Panc1 (cell line): ENCODE results near the gene ADGRG3. TPM values are rescaled to one million over a fixed set of nuclear protein-coding genes. Genes with fewer than 3 reads are reported as not detected.
A peak's percentile ranks its signal among the peaks of the same experiment; 100 is the strongest.

Experiments
- ATAC-seq: fragments of 200-7000 bp; cut with Tn5 transposase; 2 replicates; pipeline ENCODE4 v1.9.1; 2020; ENCODE audit warnings: mild to moderate bottlenecking, moderate library complexity
- BruUV-seq: library from RNA; stranded (reverse); fragments of 400-500 nt; replicated peaks from 2 replicates; lab custom pipeline; 2021; lab: Mats Ljungman, UMichigan
- CTCF ChIA-PET: fragments of 300-600 bp; sonication (Branson Sonifier 250); formaldehyde crosslinking; loops from one replicate; lab custom pipeline; 2022; ENCODE audit warnings: antibody characterized with exemption; lab: Charles Lee
- POLR2A ChIA-PET: fragments of 300-600 bp; sonication (Branson Sonifier 250); formaldehyde crosslinking; loops from one replicate; lab custom pipeline; 2022; ENCODE audit warnings: antibody characterized with exemption; lab: Charles Lee
- DNase-seq: peaks from one replicate; pipeline ENCODE4 v3.0.0-alpha.2; 2010; ENCODE audit warnings: low read depth, low spot score
- H3K27ac ChIP-seq: 2 replicates; pipeline ENCODE4 v1.5.1; 2011; ENCODE audit warnings: mild to moderate bottlenecking, low read length, inconsistent platforms
- H3K27me3 ChIP-seq: fragments of 200-500 bp; sonication (Bioruptor generic); 2 replicates; pipeline ENCODE4 v1.6.0; 2014; ENCODE audit warnings: low read length, inconsistent platforms; ENCODE audit not compliant: control insufficient read depth, insufficient read depth
- H3K36me3 ChIP-seq: fragments of 200-500 bp; sonication (Bioruptor generic); 2 replicates; pipeline ENCODE4 v1.5.1; 2014; ENCODE audit warnings: inconsistent platforms, mild to moderate bottlenecking, low read length, moderate library complexity; ENCODE audit not compliant: control insufficient read depth, insufficient read depth
- H3K4me1 ChIP-seq: 2 replicates; pipeline ENCODE4 v1.5.1; 2011; ENCODE audit warnings: inconsistent platforms, mild to moderate bottlenecking, low read length, moderate library complexity; ENCODE audit not compliant: control insufficient read depth, insufficient read depth
- H3K4me3 ChIP-seq, 2 experiments: 2 replicates each; pipeline ENCODE4 v1.5.1; 2011 to 2012; ENCODE audit warnings: low read depth in 2 of 2, low read length in 2 of 2, mild to moderate bottlenecking in 2 of 2, inconsistent platforms in 1 of 2, moderate library complexity in 1 of 2
- H3K9me3 ChIP-seq: fragments of 200-500 bp; sonication (Bioruptor generic); 2 replicates; pipeline ENCODE4 v1.5.1; 2014; ENCODE audit warnings: low read depth, mild to moderate bottlenecking, inconsistent platforms, low read length, moderate library complexity; ENCODE audit not compliant: control insufficient read depth, insufficient read depth
- POLR2AphosphoS5 ChIP-seq: IDR thresholded peaks from 2 replicates; pipeline ENCODE4 v1.6.1; 2012; ENCODE audit warnings: mild to moderate bottlenecking, low read depth, low read length, moderate library complexity
- SIN3A ChIP-seq: IDR thresholded peaks from 2 replicates; pipeline ENCODE4 v1.6.1; 2012; ENCODE audit warnings: low read depth, mild to moderate bottlenecking, low read length, moderate library complexity, borderline replicate concordance; ENCODE audit not compliant: insufficient read depth
- TCF7L2 ChIP-seq: IDR thresholded peaks from 2 replicates; pipeline ENCODE4 v1.6.1; 2011; ENCODE audit warnings: mild to moderate bottlenecking, low read depth, low read length, inconsistent platforms
- in situ Hi-C: cut with HindIII; loops from 2 replicates; pipeline ENCODE4 v1.10.0; 2016; ENCODE audit warnings: low sequenced_read_pairs, low pct_unique_long_range_greater_than_20kb
- intact Hi-C: fragments of 100-400 bp; cut with micrococcal nuclease; formaldehyde crosslinking; loops from one replicate; pipeline ENCODE4 v1.10.0; 2022; ENCODE audit not compliant: unreplicated experiment
- total RNA-seq: library from RNA; stranded (reverse); gene quantifications from one replicate; pipeline ENCODE4 v1.2.1, GENCODE V29; 2021; ENCODE audit not compliant: unreplicated experiment
- TF ChIP-seq, protein P1 (sequence below), 2 experiments: IDR thresholded peaks; 2 replicates each; pipeline ENCODE4 v1.6.1; 2011 to 2012; ENCODE audit warnings: low read depth in 2 of 2, control low read depth in 1 of 2, low read length in 1 of 2, mild to moderate bottlenecking in 1 of 2, moderate library complexity in 1 of 2; ENCODE audit not compliant: insufficient read depth in 1 of 2
- TF ChIP-seq, protein P2 (sequence below): fragments of 450-650 bp; IDR thresholded peaks from 2 replicates; pipeline ENCODE4 v1.5.1; 2017; ENCODE audit warnings: mild to moderate bottlenecking

Gene ADGRG3
- total RNA-seq, 1 experiment from 2014 or later: not detected

DNA sequence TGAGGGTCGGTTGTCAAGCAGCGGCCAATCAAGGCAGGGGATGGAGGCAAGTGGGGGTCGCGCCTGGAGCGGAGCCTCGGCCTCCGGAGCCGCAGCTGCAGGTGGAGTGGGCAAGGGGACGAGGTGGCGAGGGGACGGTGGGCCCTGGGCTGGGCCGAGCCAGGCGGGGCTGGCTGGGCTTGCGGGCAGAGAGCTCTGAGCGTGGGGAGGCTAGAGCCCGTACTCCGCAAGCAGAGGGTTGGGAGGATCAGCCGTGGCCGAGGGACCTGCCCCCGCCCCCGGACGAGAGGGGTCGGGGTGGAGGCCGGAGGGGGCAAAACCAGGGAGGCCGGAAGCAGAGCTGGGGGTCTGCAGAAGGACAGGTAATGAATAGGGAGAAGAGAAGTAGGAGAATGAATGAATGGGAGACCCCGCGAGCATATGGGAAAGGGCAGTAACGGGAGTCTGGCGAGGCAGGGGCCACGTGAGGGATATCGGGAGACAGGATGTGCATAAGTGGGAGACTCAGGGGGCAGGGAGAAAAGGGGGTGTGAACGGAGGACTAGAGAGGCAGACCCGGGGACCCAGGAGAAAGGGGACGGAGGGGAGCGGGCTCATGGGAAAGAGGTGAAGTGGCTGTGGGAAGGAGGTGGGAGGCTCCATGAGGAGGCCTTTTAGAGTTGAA lies 67.8 kb downstream of the ADGRG3 start, which contains the start of gene KATNB1:
KATNB1 (plus strand) TSS at position 16 of the 664 bp plus-strand sequence. CDS start 1,474 bp downstream, outside the sequence.
- TF ChIP-seq TCF7L2: 0 out of 2 replicates have a peak, but pooled peaks have one; percentile 1
- no peak for TF ChIP-seq POLR2AphosphoS5
- DNase-seq: no peak
- POLR2A ChIA-PET: interaction anchor here (0.8 kb wide), 1 partner anchor 94 kb away, joined by 3 read pairs; no protein-coding TSS in a partner anchor
- no peaks in the 10 kb centered on the region for H3K9me3 ChIP-seq
- in situ Hi-C loops: no loop called here
- intact Hi-C loops: loop anchor here (5.0 kb wide), 1 partner anchor 144 kb away; no protein-coding TSS in a partner anchor
- H3K27ac ChIP-seq: peak within 1 kb of the TSS; percentile 93
- CTCF ChIA-PET: interaction anchor here (0.6 to 1.2 kb wide), 6 partner anchors 13 to 763 kb away, joined by 3 to 17 read pairs (median 4); partner anchors contain the start of gene DRC7
- H3K27me3 ChIP-seq: no peaks in the 10 kb centered on the region
- ATAC-seq: peak; percentile 48
- no TSS peak for BruUV-seq
- peaks cover 3% of the 10 kb centered on the region; the same call in 1 of the 2 replicates for H3K36me3 ChIP-seq
- peak within 1 kb of the TSS; percentile 75 to 81 for H3K4me3 ChIP-seq
- peaks cover 4% of the 10 kb centered on the region for H3K4me1 ChIP-seq

DNA sequence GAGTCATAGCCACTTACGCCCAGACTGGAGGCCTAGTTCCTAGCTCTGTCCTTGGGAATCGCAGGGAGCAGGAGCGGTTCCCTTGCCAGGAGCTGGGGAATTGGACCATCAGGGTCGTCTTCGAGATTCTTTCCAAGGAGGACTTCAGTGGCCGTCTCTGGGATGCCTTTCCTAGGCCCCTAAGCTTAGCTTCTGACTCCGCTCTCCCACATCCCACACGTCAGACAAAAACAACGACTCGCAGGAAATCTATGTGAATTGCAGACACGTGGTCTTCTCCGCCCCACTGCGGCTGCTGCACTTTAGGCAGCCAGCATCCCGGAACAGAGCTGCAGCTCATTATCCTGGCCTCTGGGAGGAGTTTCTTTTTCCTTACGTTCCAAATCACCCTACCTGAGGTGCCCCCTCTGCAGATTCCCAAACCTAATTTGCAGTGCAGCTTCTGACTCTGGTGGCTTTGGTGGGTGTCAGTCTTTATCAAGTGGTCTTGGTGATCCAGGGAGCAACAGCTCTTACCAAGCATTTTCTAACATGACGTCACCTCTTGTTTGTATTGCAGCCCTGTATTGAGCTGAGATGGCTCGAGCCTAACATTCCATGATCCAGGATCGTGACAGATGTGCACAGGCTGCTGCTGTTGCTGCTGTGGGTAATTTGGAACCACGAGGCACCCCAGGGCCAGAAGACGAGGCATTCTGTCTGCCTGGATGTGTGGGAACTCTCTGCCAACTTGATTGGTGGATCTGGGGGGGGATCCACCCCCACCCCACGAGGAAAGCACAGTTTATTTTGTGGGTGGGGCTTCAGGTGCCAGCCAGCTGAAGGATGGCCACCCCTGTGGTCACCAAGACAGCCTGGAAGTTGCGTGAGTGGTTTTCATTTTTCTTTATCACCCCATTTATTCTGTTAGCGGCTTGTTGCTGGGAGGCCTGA lies 68.6 kb downstream of the ADGRG3 start:
- H3K27me3 ChIP-seq: no peaks in the 10 kb centered on the region
- no peak for TF ChIP-seq SIN3A
- no peak for TF ChIP-seq TCF7L2
- TF ChIP-seq, protein P1, sequence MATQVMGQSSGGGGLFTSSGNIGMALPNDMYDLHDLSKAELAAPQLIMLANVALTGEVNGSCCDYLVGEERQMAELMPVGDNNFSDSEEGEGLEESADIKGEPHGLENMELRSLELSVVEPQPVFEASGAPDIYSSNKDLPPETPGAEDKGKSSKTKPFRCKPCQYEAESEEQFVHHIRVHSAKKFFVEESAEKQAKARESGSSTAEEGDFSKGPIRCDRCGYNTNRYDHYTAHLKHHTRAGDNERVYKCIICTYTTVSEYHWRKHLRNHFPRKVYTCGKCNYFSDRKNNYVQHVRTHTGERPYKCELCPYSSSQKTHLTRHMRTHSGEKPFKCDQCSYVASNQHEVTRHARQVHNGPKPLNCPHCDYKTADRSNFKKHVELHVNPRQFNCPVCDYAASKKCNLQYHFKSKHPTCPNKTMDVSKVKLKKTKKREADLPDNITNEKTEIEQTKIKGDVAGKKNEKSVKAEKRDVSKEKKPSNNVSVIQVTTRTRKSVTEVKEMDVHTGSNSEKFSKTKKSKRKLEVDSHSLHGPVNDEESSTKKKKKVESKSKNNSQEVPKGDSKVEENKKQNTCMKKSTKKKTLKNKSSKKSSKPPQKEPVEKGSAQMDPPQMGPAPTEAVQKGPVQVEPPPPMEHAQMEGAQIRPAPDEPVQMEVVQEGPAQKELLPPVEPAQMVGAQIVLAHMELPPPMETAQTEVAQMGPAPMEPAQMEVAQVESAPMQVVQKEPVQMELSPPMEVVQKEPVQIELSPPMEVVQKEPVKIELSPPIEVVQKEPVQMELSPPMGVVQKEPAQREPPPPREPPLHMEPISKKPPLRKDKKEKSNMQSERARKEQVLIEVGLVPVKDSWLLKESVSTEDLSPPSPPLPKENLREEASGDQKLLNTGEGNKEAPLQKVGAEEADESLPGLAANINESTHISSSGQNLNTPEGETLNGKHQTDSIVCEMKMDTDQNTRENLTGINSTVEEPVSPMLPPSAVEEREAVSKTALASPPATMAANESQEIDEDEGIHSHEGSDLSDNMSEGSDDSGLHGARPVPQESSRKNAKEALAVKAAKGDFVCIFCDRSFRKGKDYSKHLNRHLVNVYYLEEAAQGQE (IDR thresholded peaks at IDR 0.05; ENCODE audit: insufficient read depth in 1 of 2, low read depth in 2 of 2, low read length in 1 of 2): no peak
- DNase-seq (no peak), ATAC-seq (no peak)
- in situ Hi-C loops: no loop called here
- CTCF ChIA-PET: interaction anchor here (0.6 to 1.2 kb wide), 5 partner anchors 21 to 179 kb away, joined by 3 to 17 read pairs (median 4); partner anchors contain the start of gene DRC7
- peak overlapping the region; percentile 34; the same call in 1 of the 2 replicates for H3K27ac ChIP-seq
- peak overlapping the region; percentile 75 to 81 for H3K4me3 ChIP-seq
- peaks cover 4% of the 10 kb centered on the region for H3K4me1 ChIP-seq
- peaks cover 3% of the 10 kb centered on the region; the same call in 1 of the 2 replicates for H3K36me3 ChIP-seq
- BruUV-seq: no TSS peak
- intact Hi-C loops: loop anchor here (5.0 kb wide), 1 partner anchor 144 kb away; no protein-coding TSS in a partner anchor
- H3K9me3 ChIP-seq: no peaks in the 10 kb centered on the region
- POLR2A ChIA-PET: no interaction called here

DNA sequence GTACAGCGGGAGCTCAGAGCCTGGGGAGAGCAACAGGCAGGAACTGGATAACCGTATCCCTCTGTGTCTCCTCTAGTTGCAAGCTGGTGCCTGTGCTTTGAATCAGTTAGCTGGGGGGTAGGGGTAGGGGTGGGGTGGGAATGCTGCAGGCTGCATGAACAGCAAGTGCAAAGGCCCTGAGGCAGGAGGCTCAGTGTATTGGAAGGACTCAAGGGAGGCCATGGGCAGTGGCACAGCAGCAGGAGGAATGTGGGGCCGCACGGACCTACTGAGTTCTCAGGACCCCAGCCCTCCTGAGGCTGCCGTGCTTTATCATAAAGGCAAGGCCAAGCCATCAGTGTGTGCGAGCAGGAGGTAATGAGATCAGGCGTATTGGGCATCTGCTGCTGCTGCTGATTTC lies 70.7 kb downstream of the ADGRG3 start:
- POLR2A ChIA-PET: interaction anchor here (0.6 kb wide), 1 partner anchor 149 kb away, joined by 7 read pairs; no protein-coding TSS in a partner anchor
- TF ChIP-seq POLR2AphosphoS5: no peak
- TF ChIP-seq, protein P1 (IDR thresholded peaks at IDR 0.05; ENCODE audit: insufficient read depth in 1 of 2, low read depth in 2 of 2, low read length in 1 of 2): no peak
- TF ChIP-seq, protein P2, sequence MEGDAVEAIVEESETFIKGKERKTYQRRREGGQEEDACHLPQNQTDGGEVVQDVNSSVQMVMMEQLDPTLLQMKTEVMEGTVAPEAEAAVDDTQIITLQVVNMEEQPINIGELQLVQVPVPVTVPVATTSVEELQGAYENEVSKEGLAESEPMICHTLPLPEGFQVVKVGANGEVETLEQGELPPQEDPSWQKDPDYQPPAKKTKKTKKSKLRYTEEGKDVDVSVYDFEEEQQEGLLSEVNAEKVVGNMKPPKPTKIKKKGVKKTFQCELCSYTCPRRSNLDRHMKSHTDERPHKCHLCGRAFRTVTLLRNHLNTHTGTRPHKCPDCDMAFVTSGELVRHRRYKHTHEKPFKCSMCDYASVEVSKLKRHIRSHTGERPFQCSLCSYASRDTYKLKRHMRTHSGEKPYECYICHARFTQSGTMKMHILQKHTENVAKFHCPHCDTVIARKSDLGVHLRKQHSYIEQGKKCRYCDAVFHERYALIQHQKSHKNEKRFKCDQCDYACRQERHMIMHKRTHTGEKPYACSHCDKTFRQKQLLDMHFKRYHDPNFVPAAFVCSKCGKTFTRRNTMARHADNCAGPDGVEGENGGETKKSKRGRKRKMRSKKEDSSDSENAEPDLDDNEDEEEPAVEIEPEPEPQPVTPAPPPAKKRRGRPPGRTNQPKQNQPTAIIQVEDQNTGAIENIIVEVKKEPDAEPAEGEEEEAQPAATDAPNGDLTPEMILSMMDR: no peak
- TF ChIP-seq TCF7L2: no peak
- TF ChIP-seq SIN3A: no peak
- BruUV-seq: no TSS peak
- CTCF ChIA-PET: interaction anchor here (1.5 kb wide), 1 partner anchor 148 kb away, joined by 3 read pairs; no protein-coding TSS in a partner anchor
- Histone ChIP-seq H3K27ac (no peak overlapping the region), H3K9me3 (no peaks in the 10 kb centered on the region), H3K4me1 (peaks cover 4% of the 10 kb centered on the region), H3K4me3 (no peak overlapping the region), H3K27me3 (no peaks in the 10 kb centered on the region), H3K36me3 (peaks cover 3% of the 10 kb centered on the region; the same call in 1 of the 2 replicates)
- intact Hi-C loops: loop anchor here (5.0 kb wide), 1 partner anchor 147 kb away; no protein-coding TSS in a partner anchor
- in situ Hi-C loops: no loop called here
- DNase-seq: no peak
- ATAC-seq: no peak
